ENCODE data around the gene EFNA2.

- TF ChIP-seq POLR2A (IDR thresholded peaks at IDR 0.05; ENCODE audit: low read depth, low read length) (no peak), POLR2AphosphoS5 (IDR thresholded peaks at IDR 0.05; ENCODE audit: low read depth, low read length) (no peak)
These were observed 35.9 kb downstream of the EFNA2 start for GRCh38 chr19:1321539-1321938.

Data from GM12892 (cell line).